Hematopoietic multipotent progenitor cell treated with erythropoietin and hydrocortisone succinate and interleukin-3 and kit ligand, for 17 days (in vitro differentiated cells): Measurements from ENCODE around the gene CHIC2.

ENCODE experiments used
- DNase-seq: peaks from one replicate; pipeline ENCODE4 v3.0.0-alpha.2; 2015; ENCODE audit warnings: low spot score

CHIC2 gene

DNA sequence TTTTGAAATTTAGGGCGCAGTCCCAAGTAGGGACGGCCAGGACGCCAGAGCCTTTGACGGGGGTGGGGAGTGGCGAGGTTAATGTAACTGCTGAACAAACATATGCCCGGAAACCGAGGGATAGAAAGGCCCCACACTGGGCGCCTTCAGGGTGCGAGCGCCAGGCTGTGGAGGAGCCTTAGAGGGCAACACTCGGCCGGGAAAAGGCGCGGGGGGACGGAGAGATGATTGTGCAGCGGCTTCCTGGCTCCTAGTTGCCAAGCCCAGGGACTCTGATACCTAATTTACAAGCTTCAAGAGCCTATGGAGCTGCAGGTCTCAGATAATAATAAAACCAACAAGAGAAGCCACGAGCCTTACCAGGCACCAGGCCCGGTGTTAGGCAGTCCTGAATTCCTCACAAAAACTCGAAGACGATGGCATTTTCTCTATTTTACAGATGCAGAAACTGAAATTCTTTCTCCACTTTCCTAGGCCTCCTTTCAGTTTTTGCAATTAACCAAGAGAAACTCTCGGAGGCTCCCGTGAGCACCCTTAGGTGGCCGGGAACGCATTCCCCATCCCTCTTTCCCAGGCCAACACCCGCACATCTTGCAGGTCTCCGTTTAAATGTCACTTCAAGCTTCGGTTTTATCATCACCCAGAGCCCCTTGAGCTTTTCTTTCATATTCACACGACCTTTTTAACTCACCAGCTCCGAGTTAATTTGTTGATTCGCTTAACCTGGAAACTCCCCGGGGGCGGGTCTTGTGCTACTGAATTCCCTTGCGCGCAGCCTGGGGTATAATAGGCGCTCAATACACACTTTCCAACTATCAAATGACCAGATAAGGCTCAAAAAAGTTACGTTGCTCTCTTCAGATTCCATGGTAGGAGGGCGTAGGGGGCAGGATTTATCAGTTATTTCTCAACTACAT lies 29.2 kb upstream of the CHIC2 start:
- no peak for DNase-seq

DNA sequence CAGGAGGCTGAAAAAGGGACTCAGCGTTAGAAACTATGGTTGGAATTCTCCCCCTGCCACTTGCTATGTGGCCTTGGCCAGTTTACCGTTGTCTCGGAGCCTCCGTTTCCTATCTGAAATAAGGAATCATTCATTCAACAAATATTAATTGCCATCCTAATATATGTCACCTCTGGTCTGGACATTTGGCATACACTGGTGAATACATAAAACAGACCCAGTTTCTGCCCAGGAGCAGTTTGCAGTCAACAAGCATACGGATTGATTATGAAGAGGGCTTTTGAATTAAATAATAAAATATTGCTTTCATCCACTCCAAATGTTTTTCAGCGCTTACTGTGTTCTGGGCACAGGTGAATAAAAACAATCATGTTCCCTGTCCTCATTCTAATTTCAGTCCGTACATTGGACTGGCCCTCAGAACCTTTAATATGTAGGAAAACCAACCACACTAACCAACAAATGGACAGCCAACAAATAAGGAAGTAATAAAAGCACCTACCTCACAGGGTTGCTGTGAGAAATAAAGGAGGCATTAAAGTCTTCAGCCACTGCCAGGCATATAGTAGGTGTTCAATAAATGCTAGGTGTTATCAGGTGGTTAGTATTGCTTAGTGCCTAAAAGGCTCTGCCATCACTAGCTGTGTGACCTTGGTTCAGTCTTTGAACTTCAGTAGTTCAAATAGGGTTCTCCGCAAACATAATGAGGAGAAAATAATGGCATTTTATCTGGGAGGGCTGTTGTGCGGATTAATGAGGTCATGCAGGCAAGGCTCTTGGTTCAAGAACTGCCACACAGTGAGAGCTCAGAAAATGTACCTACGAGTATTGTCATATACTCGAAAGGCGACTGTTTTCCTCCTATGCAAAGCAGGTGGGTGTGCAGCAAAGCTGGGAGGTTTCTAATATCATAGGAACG lies 28.3 kb upstream of the CHIC2 start:
- DNase-seq = no peak

DNA sequence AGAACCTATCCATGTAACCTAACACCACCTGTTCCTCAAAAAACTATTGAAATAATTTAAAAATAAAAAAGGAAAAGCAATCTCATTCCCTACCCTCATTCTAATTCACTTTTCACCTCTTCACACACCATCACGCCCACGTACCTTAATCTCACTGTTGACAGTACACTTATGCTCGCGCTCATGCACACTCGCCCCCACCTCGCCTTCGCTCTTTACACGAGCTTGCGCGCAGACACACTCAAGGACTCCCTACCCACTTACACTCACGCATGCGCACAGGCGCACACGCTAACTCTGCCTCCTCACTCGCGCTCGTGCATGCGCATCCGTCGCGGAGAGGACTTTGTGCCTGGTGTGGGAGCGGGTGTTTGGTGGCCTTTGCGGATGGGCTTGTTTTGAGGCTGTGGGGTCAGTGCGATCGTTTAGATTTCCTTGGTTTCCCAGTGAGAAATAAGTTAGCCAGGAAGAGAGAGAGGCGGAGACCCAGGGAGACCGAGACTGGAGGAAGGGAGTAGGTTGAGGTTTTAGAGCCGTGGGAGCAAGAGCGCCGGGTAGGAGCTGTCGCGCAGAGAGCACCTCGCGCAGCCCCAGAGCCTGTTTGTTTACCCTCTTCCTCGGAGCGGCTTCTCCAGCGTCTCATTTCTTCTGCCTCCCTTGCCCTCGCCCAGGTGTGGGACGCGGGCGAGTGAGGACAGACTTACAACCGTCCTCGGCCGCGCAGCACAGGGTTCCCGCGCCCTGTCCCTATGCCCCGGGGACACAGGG lies 27.4 kb upstream of the CHIC2 start:
- DNase-seq = no peak

DNA sequence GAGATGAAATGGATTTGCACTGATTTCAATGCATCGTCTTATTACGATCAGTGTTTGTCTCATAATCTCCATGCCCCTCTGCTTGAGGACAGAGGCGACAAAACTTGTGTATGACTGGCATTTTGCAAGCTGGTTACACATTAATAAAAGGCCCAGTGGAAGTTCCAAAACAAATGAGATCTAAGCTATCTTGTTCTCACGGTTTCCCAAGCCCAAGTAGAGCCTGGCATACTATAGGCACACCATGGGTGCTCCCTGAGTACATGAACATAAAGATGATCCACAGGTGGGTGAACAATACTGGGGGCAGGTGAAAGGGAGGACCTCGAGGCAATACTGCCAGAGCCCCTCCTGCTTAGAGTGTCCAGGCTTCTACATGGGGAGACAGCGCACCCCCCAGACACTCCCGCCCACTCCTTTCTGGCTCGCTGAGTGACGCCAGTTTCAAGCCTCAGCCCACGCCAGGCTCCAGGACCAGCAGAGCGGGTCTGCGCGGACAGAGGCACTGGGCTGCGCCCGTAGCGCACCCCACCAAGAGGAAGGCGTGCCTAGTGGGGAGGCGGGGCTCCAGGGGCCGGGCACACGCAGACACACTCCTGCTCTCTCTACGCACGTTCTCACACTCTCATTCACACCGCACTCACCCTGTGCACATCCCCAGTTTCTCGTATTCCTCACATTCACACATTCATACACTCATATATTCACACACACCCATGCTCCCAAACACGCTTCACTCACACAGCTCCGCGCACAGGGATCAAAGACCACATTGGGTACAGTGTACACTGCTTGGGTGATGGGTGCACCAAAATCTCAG lies 26.6 kb upstream of the CHIC2 start:
- no peak for DNase-seq

DNA sequence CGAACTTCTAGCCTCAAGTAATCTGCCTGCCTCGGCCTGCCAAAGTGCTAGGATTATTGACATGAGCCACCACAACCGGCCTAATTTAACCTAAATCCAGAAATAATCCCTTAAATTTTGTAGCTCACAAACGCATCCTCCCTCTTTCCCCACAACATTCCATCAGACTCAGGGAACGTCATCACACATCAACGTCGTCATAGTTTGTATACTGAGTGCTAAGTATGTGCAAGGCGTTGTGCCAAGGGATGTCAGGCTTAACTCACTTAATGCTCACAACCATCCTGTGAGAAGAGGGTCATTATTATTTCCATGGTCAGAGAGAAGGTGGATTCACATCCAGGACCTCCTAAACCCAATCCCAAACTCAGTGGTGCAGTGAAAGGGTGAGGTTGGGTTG lies 26.0 kb upstream of the CHIC2 start:
- DNase-seq = no peak

DNA sequence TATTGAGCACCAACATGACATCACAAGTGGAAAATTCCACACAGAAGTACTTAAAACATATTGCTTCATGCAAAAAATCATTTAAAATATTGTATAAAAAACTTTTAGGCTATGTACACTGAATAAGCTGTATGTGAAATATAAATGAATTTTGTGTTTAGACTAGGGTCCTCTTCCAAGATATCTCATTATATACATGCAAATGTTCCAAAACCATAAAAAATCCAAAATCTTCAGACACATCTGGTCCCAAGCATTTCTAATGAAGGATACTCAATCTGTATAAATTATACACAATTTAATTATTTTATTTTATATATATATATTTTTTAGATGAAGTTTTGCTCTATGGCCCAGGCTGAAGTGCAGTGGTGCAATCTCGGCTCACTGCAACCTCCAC lies 25.5 kb upstream of the CHIC2 start:
- DNase-seq = no peak

DNA sequence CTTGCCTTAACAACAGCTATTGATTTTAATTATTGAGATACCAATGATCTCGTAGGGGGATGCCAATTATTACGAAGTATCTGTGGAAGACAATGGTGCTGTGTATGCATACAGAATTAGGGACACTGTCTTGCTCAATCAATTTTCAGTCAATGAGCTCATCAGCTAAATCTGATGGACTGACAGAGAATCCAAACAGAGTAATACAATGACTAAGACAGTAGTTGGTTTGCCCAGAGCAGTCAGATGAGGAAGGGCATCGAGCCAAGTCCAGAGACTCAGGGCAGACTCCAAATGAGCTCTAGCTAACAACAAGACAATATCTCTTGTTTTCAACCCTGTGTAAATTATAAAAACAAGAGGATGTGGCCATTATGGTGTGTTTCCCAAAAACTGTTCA lies 20.9 kb upstream of the CHIC2 start:
- DNase-seq = no peak

DNA sequence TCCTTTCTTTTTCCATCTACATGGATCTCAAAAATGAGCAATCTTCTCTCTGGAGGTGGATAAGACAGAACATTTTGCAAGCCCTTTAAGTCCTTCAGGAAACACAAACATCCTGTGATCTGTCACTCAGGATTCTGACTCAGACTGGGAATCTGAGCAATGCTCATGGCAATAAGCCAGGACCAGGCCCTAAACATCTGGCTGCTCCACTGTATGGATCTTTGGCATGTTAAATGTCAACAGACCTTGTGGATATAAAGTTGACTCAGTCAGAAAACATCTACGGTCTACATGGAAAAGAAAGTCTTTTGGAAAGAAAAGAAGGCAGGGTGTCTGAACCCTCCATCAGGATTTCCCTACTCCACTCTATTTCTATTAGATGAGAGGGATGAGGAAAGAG lies 17.8 kb upstream of the CHIC2 start:
- peak; percentile 21 for DNase-seq

DNA sequence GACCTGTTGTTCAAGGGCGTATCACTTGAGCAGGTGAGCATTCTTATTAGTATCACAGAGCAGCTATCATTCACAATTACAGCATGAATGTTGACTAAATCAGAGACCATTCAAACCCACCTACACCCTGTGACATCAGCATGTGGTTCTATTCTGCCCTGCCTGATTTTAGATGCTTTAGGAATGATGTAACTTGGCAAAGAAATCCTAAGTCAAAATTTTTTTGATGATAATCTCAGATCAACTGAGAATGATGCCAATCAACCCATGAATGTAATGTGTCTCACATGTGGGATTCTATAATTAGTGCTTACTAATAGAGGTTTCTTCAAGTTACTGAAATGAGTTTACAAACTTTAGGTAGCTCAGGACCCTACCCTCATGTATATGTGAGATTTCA lies 13.4 kb upstream of the CHIC2 start:
- no peak for DNase-seq

DNA sequence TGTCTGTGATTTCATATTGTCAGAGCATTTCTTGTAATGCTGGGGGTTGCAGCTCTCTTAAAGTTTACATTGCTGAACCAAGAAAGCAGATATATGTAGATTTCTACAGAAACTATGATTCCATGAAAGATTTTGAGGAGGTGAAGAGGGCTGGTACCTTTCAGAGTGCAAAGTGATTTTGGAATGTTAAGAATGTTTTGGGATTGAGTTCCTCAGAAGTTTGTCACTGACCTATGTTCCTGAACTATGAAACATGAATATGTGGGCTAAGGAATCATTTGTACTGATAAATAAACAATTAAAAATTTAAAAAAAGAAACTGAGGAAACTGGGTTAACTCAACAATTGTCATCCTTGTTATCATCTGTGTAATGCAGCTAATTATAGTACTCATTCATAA lies 12.3 kb upstream of the CHIC2 start:
- DNase-seq = no peak

DNA sequence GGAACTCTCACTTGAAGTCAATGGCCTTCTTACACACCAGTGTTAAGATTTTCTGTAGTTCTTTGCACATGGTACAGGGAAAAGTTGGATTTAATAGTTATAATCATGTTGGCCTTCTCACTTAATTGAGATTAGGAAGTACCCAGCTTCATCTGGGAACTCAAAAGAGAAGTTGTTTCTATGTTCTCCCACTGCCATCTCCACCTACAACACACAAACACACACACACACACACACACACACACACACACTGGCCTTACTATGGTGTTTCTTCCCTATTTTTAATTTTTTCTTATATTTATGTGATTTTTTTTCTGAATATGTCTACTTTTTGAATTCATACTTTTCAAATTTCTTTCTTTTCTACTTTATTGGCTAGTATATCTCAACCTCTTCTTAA lies 10.0 kb upstream of the CHIC2 start:
- DNase-seq = no peak

DNA sequence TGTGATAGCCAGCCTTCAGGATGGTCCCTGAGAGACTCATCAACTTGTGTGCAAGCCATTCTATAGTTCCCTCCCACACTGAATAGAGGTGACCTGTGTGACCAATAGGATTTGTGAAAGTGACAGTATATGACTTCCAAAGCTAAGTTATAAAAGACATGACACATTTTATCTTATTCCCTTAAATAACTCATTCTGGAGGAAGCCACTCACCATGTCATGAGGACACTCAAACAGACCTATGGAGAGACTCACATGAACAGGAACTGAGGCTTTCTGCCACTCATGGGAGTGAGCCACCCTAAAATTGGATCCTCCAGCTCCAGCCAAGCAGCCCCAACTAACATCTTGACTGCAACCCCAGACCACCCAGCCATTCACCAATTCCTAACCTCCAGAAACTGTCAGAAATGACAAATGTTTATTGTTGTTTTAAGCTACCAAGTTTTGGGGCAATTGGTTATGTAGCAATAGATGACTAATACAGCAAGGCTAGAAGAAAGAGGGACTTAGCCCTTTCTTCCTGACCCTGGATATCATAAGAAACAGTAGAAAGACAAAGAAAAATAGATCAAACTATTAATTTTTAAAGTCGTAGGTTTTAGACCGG lies 9.0 kb upstream of the CHIC2 start:
- no peak for DNase-seq

DNA sequence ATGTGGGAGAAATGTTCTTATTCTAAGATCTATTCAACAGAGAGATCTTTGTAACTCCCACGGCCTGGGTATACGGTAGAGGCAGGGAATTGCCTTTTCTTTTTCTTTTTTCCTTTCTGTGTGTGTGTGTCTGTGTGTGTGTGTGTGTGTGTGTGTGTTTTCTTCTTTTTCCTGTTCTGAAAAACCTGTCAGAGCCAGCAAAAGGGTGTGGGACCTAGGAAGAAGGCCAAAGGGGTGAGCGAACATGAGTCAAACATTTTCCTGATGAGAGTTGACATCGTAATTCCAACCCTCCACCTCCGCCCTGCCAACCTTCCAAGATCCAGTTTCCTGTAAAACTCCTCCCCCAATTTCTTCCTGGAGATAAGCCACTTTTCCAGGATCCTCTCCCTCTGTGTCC lies 2.8 kb upstream of the CHIC2 start:
- DNase-seq = no peak

DNA sequence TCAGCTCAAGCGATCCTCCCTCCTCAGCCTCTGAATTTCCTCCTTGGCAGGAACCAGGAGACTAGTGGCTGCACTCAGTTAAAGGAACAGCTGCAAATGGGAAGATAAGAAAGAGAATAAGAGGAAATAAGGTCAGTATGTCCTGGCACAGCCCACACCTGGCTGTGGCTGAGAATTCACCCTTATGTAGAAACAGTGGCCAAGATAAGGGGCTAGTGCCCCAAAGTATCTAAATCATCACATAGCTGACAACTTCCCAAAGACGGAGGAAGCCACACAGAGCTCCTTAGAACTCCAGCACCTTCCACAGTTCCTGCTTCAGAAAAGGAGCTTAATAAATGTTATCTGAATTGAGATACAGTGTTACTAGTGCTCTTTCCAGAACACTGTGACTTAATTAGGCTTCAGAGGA lies 2.3 kb upstream of the CHIC2 start:
- peak; percentile 39 for DNase-seq

DNA sequence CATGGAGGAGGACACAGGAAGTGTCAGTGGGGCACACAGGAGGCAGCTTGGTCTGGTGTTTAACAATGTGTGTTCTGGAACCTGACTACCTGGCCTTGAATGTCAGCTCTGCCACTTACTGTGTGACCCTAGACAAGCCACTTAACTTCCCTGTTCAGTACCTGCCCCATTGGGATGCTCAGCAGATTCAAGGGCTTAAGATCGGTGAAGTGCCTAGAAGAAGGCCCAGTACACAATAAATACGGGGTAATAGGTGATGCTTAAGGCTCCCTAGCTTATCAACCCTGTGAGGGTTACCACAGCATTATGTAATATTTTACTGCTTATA lies 1.6 kb upstream of the CHIC2 start:
- DNase-seq = no peak

DNA sequence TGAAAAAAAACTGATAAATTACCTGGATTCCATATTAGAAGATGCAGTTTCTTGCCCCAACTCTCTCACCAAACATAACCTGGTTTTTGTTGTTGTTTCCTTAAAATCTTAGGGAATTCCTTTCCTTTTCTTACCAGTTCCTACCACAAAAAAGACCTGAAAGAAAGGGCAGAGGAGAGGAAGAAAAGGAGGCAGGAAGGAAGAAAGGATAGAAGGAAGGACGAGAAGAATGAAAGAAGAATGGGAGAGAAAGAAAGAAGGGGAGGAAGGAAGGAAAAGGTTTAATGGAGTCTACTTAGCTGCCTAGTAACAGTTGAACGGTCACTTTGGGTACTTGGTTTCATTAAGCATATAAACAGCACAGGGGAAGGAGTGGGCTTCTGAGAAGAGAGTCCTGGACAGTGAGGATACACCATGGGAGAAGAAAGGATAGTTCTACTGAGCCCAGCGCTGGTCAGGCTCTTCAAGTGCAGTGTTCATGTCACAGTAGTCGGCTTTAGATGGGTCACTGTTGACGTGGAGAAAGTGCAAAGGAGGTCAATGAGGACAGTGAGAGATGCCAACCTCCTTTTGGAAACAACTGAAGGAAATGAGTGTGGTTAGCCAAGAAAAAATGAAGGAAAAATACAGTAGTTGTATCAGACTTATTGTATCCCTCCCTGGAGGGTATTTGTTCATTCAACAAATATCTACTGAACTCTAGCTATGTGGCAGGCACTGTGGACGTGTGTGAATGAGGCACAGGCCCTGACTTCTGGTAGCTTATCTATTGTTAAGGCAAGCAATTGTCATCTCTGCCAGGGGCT lies 1.1 kb upstream of the CHIC2 start:
- no peak for DNase-seq

DNA sequence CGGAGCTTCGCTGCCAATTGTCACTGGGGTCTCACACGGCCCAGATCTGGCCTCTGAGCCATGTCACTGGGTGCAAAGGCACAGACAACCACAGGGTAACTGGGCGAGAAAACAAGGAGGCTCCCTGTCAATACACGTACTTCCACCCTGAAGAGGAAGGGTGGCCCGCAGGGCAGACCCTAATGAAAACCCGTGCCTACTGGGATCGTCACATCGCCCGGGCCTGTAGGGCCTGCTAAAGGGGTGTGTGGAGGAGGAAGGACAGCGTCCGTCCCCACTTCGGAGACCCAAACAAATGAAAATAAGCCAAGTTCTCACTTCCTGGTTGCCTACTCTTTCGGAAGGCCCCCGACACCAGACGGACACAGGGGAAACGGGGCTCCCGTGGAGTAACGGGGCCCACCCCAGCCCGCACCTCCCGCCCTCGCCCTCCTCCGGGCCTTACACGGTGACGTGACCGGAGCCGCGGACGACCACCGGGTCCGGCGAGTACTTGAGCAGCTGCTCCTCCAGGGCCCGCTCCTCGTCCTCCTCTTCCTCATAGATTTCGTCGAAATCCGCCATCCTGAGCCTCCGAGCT lies 578 bp downstream of the CHIC2 start:
- DNase-seq = no peak

DNA sequence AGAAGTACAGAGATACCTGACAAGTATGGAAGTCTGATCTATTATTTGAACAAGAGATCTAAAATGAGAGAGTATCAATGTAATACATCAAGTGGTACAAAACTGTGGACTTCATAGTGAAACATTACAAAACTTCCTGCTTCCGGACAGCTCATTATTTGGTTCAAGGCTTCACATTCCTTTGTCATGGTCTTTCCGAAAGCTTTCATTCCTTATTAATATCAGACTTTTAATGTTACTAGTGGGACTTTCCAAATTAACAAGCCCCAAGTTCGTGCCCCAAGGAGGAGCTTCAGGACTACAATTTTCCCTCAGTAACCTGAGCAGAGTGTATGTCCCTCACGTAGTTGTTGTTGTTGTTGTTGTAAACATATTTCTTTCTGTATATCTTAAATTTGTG lies 1.2 kb downstream of the CHIC2 start:
- DNase-seq = peak; percentile 69

DNA sequence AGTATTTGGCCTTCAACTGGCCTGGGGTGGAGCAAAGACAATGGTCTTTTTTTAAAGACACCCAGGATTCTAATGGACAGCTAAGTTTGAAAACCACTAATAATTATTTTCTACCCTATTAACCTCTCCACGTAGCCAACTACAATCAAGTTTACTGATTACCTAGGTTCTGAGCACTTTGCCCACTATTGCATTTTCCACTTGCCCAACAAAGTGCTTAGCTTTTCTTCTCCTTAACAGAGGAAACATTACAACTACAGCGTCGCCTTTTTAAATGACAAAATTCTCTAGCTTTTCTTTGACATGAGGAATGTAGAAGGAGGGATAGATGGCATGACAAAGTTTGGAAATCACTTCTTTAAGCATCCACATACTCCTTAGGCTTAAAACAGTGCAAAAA lies 2.0 kb downstream of the CHIC2 start:
- no peak for DNase-seq

DNA sequence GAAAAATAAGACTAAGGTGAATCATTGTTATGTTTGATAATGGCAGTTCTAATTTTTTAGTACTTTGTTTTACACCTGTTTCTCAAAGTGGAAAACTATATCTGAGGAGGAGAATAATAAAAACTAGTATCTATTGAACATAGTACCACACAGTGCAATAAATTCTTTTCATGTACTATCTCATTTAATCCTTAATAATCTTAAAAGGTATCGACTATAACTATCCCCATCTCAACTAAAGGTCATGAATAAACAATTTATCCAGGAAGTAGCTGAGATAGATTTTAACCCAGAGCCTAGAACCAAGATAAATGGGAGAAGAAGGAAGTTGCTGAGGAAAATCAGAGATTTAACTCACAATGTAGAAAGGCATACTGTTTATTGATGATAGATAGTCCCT lies 2.5 kb downstream of the CHIC2 start:
- no peak for DNase-seq
